B cell (primary cell): Measurements from ENCODE around the gene CDK13.
"Not testable (repeated sequence)": the region's sequence is repeated elsewhere in the genome, so short reads cannot be mapped to it uniquely, and the experiment has no call there.

ENCODE experiments used
- CTCF ChIP-seq: fragments of 200-600 bp; IDR thresholded peaks from one replicate; pipeline ENCODE4 v1.8.0; 2022; ENCODE audit warnings: antibody characterized with exemption, mild to moderate bottlenecking
- EZH2 ChIP-seq: IDR thresholded peaks from 2 replicates; pipeline ENCODE4 v1.6.1; 2012; ENCODE audit warnings: borderline replicate concordance, low read depth, mild to moderate bottlenecking, moderate library complexity, low read length; ENCODE audit not compliant: insufficient read depth, poor library complexity, severe bottlenecking

- not testable (repeated sequence) for TF ChIP-seq CTCF, EZH2
These were observed 198.2 kb downstream of the CDK13 start for GRCh38 chr7:40148247-40148580.
